ENCODE results near the gene PHKB.

Gene PHKB

DNA sequence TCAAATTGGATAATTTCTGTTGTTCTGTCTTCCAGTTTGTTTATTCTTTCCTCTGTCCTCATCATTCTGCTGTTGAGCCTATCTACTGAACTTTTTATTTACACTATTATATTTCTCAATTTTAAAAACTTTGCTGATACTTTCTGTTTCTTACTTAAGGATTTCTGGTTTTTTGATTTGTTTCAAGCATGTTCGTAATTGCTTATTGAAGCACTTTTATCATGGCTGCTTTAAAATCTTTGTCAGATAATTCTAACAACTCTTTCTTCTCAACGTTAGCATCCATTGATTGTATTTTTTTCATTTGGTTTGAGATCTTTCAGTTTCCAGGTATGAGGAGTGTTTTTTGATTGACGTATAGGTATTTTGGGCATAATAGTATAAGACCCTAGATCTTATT is 116.9 kb downstream of the PHKB start:
- no peak for ATAC-seq

DNA sequence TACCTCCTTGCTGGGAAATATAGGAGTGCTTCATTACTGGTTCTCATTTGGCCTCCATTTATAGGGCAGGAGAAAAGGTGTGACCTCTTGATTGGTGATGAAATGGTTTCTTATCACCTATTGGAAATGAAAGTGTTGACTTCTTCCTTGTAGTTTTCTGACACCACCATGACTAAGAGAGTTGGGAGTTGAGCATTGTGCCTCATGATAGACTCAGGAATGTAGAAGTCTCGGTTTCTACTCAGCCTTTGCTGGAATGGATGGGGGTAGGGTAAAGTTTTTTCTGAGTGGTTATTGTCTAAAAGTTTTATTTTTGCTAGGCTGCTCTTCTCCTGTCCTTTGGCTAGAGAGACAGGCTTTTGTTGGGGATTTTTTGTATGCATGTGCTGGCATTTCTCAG is 117.4 kb downstream of the PHKB start:
- no peak for TF ChIP-seq ZNF565 (CRISPR knock-in tag; conservative IDR thresholded peaks at IDR 0.05; ENCODE audit: low read depth)
- no peak for TF ChIP-seq PPARA (CRISPR knock-in tag; IDR thresholded peaks at IDR 0.05; ENCODE audit: borderline replicate concordance)
- no peak for TF ChIP-seq ISL1 (CRISPR knock-in tag; IDR thresholded peaks at IDR 0.05)
- TF ChIP-seq RARB (CRISPR knock-in tag; IDR thresholded peaks at IDR 0.05): no peak
- TF ChIP-seq, protein P1, sequence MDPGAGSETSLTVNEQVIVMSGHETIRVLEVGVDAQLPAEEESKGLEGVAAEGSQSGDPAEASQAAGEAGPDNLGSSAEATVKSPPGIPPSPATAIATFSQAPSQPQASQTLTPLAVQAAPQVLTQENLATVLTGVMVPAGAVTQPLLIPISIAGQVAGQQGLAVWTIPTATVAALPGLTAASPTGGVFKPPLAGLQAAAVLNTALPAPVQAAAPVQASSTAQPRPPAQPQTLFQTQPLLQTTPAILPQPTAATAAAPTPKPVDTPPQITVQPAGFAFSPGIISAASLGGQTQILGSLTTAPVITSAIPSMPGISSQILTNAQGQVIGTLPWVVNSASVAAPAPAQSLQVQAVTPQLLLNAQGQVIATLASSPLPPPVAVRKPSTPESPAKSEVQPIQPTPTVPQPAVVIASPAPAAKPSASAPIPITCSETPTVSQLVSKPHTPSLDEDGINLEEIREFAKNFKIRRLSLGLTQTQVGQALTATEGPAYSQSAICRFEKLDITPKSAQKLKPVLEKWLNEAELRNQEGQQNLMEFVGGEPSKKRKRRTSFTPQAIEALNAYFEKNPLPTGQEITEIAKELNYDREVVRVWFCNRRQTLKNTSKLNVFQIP (CRISPR knock-in tag; IDR thresholded peaks at IDR 0.05; ENCODE audit: borderline replicate concordance, low read depth): no peak
- TF ChIP-seq ZNF70 (CRISPR knock-in tag; IDR thresholded peaks at IDR 0.05): no peak
- TF ChIP-seq TOX (CRISPR knock-in tag; IDR thresholded peaks at IDR 0.05; ENCODE audit: borderline replicate concordance): no peak
- ATAC-seq: no peak

More for the DNA sequence above, 116.9 kb downstream of the PHKB start:
- TF ChIP-seq, protein P2, sequence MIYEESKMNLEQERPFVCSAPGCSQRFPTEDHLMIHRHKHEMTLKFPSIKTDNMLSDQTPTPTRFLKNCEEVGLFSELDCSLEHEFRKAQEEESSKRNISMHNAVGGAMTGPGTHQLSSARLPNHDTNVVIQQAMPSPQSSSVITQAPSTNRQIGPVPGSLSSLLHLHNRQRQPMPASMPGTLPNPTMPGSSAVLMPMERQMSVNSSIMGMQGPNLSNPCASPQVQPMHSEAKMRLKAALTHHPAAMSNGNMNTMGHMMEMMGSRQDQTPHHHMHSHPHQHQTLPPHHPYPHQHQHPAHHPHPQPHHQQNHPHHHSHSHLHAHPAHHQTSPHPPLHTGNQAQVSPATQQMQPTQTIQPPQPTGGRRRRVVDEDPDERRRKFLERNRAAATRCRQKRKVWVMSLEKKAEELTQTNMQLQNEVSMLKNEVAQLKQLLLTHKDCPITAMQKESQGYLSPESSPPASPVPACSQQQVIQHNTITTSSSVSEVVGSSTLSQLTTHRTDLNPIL (CRISPR knock-in tag; IDR thresholded peaks at IDR 0.05; ENCODE audit: low read depth): no peak
- TF ChIP-seq ZNF565 (CRISPR knock-in tag; conservative IDR thresholded peaks at IDR 0.05; ENCODE audit: low read depth) (no peak), ZC3H10 (CRISPR knock-in tag; IDR thresholded peaks at IDR 0.05) (no peak), ZNF8 (CRISPR knock-in tag; IDR thresholded peaks at IDR 0.05) (no peak), TCF4 (CRISPR knock-in tag; IDR thresholded peaks at IDR 0.05; ENCODE audit: borderline replicate concordance) (no peak), ZNF70 (CRISPR knock-in tag; IDR thresholded peaks at IDR 0.05) (no peak)
- TF ChIP-seq, protein P3, sequence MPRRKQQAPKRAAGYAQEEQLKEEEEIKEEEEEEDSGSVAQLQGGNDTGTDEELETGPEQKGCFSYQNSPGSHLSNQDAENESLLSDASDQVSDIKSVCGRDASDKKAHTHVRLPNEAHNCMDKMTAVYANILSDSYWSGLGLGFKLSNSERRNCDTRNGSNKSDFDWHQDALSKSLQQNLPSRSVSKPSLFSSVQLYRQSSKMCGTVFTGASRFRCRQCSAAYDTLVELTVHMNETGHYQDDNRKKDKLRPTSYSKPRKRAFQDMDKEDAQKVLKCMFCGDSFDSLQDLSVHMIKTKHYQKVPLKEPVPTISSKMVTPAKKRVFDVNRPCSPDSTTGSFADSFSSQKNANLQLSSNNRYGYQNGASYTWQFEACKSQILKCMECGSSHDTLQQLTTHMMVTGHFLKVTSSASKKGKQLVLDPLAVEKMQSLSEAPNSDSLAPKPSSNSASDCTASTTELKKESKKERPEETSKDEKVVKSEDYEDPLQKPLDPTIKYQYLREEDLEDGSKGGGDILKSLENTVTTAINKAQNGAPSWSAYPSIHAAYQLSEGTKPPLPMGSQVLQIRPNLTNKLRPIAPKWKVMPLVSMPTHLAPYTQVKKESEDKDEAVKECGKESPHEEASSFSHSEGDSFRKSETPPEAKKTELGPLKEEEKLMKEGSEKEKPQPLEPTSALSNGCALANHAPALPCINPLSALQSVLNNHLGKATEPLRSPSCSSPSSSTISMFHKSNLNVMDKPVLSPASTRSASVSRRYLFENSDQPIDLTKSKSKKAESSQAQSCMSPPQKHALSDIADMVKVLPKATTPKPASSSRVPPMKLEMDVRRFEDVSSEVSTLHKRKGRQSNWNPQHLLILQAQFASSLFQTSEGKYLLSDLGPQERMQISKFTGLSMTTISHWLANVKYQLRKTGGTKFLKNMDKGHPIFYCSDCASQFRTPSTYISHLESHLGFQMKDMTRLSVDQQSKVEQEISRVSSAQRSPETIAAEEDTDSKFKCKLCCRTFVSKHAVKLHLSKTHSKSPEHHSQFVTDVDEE (CRISPR knock-in tag; IDR thresholded peaks at IDR 0.05): no peak
- TF ChIP-seq, protein P4, sequence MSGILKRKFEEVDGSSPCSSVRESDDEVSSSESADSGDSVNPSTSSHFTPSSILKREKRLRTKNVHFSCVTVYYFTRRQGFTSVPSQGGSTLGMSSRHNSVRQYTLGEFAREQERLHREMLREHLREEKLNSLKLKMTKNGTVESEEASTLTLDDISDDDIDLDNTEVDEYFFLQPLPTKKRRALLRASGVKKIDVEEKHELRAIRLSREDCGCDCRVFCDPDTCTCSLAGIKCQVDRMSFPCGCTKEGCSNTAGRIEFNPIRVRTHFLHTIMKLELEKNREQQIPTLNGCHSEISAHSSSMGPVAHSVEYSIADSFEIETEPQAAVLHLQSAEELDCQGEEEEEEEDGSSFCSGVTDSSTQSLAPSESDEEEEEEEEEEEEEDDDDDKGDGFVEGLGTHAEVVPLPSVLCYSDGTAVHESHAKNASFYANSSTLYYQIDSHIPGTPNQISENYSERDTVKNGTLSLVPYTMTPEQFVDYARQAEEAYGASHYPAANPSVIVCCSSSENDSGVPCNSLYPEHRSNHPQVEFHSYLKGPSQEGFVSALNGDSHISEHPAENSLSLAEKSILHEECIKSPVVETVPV (CRISPR knock-in tag; IDR thresholded peaks at IDR 0.05): no peak

DNA sequence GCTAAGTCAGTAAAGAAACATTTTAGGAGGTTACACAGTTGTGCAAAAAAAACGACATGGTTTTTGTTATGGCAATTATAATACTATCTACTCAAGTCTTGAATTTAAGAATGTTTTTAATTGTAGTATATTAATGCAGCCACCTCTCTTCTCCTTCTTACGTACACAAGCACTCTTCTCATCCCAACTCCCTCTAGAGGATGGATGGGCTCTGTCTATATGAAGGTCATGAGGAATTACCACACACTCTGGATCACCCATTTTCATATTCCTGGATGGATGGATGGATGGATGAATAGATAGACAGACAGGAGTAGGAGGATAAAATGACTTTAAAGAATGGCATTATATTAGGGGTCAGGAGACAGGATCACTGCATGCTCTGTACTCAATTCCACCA is 120.0 kb downstream of the PHKB start:
- TF ChIP-seq, protein P2 (CRISPR knock-in tag; IDR thresholded peaks at IDR 0.05; ENCODE audit: low read depth): no peak
- no peak for TF ChIP-seq CSDC2 (CRISPR knock-in tag; IDR thresholded peaks at IDR 0.05)
- no peak for ATAC-seq

DNA sequence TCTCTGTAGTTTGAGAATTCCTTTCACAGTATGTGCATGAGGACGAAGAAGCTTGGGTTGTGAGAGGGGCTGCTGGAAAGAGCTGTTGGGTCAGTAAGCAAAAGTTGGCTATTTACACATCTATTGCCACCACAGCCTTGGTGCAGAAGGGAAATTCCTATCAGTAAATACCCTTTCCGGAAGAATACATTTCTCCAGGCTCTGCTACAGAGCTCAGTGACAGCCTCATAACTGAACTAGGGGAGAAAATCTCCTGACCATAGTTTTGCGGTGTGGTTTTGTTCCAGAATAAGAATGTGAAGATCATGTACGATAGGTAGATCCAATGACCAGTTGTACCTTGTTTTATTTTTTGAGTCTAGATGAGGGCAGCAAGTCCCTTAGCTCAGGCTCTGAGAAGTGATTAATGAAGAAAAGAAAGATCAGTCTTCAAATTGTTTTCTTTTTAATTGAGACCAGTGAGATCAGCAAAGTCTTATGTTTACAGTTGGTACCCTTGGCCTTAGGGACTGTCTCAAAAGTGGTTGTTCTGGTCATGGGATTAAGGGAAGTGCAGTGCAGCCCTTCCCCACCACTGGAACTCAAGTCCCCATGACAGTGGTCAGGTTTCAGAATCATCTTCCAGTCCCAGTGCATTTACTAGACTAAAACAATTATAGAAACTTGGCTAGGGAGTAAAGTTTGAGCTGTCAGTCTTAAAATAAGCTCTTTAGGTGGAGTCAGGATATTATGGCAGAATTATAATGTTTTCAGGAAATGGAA is 123.5 kb downstream of the PHKB start:
- no peak for ATAC-seq
- no peak for TF ChIP-seq CSDC2 (CRISPR knock-in tag; IDR thresholded peaks at IDR 0.05)
- TF ChIP-seq ZNF8 (CRISPR knock-in tag; IDR thresholded peaks at IDR 0.05): no peak
- no peak for TF ChIP-seq SNAI2 (CRISPR knock-in tag; IDR thresholded peaks at IDR 0.05)
- TF ChIP-seq, protein P4 (CRISPR knock-in tag; IDR thresholded peaks at IDR 0.05): no peak
- no peak for TF ChIP-seq BACH2 (CRISPR knock-in tag; IDR thresholded peaks at IDR 0.05; ENCODE audit: borderline replicate concordance)
- no peak for TF ChIP-seq TCF4 (CRISPR knock-in tag; IDR thresholded peaks at IDR 0.05; ENCODE audit: borderline replicate concordance)

Data from SK-N-SH treated with all-trans-retinoic acid at 6 μM for 48 hours (cell line).